ENCODE results near the gene GPLD1.
"Not testable (repeated sequence)": the region's sequence is repeated elsewhere in the genome, so short reads cannot be mapped to it uniquely, and the experiment has no call there.

- not testable (repeated sequence) for TF ChIP-seq POLR2AphosphoS5 (IDR thresholded peaks at IDR 0.05; ENCODE audit: insufficient read depth in 1 of 2, low read depth in 1 of 2); POLR2A (IDR thresholded peaks at IDR 0.05)
- TF ChIP-seq, protein P1, sequence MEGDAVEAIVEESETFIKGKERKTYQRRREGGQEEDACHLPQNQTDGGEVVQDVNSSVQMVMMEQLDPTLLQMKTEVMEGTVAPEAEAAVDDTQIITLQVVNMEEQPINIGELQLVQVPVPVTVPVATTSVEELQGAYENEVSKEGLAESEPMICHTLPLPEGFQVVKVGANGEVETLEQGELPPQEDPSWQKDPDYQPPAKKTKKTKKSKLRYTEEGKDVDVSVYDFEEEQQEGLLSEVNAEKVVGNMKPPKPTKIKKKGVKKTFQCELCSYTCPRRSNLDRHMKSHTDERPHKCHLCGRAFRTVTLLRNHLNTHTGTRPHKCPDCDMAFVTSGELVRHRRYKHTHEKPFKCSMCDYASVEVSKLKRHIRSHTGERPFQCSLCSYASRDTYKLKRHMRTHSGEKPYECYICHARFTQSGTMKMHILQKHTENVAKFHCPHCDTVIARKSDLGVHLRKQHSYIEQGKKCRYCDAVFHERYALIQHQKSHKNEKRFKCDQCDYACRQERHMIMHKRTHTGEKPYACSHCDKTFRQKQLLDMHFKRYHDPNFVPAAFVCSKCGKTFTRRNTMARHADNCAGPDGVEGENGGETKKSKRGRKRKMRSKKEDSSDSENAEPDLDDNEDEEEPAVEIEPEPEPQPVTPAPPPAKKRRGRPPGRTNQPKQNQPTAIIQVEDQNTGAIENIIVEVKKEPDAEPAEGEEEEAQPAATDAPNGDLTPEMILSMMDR (IDR thresholded peaks at IDR 0.05): not testable (repeated sequence)
These were observed 104.8 kb downstream of the GPLD1 start for GRCh38 chr6:24384369-24385130.

Measured in vagina (tissue), 2 donors.